ENCODE results near the gene TCEAL3. TPM values are rescaled to one million over a fixed set of nuclear protein-coding genes. Genes with fewer than 3 reads are reported as not detected.

Gene TCEAL3, protein sequence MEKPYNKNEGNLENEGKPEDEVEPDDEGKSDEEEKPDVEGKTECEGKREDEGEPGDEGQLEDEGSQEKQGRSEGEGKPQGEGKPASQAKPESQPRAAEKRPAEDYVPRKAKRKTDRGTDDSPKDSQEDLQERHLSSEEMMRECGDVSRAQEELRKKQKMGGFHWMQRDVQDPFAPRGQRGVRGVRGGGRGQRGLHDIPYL
- 14.2 TPM for polyA plus RNA-seq
- long read RNA-seq, donor 1, transcript TCEAL3-202 (3 exons, 1,113 nt) = major isoform, 7 of 7 reads
- long read RNA-seq, donor 1, partial matches to known transcripts = 0 of 7 reads
- long read RNA-seq, donor 1, other reads (novel, unspliced or antisense) = 0 of 7 reads
- long read RNA-seq, donor 2, transcript TCEAL3-202 (3 exons, 1,113 nt) = major isoform, 5 of 8 reads
- long read RNA-seq, donor 2, partial matches to known transcripts = 0 of 8 reads
- long read RNA-seq, donor 2, other reads (novel, unspliced or antisense) = 0 of 8 reads
- long read RNA-seq, donor 3, transcript TCEAL3-202 (3 exons, 1,113 nt) = major isoform, 8 of 10 reads
- long read RNA-seq, donor 3, partial matches to known transcripts = 0 of 10 reads
- long read RNA-seq, donor 3, other reads (novel, unspliced or antisense) = 0 of 10 reads
- long read RNA-seq, donor 4 = 0 reads
- long read RNA-seq, donor 5, partial matches to known transcripts = 0 of 4 reads
- long read RNA-seq, donor 5, other reads (novel, unspliced or antisense) = 0 of 4 reads
- long read RNA-seq, donor 6, partial matches to known transcripts = 0 of 4 reads
- long read RNA-seq, donor 6, other reads (novel, unspliced or antisense) = 0 of 4 reads
- long read RNA-seq, donor 7, transcript TCEAL3-202 (3 exons, 1,113 nt) = major isoform, 7 of 10 reads
- long read RNA-seq, donor 7, partial matches to known transcripts = 0 of 10 reads
- long read RNA-seq, donor 7, other reads (novel, unspliced or antisense) = 0 of 10 reads
- long read RNA-seq, donor 8, transcript TCEAL3-202 (3 exons, 1,113 nt) = major isoform, 5 of 13 reads
- long read RNA-seq, donor 8, partial matches to known transcripts = 6 of 13 reads
- long read RNA-seq, donor 8, other reads (novel, unspliced or antisense) = 0 of 13 reads
- long read RNA-seq, donor 9, transcript TCEAL3-202 (3 exons, 1,113 nt) = major isoform, 11 of 13 reads
- long read RNA-seq, donor 9, partial matches to known transcripts = 0 of 13 reads
- long read RNA-seq, donor 9, other reads (novel, unspliced or antisense) = 0 of 13 reads
- long read RNA-seq, donor 10, transcript TCEAL3-202 (3 exons, 1,113 nt) = major isoform, 8 of 10 reads
- long read RNA-seq, donor 10, partial matches to known transcripts = 0 of 10 reads
- long read RNA-seq, donor 10, other reads (novel, unspliced or antisense) = 0 of 10 reads
- long read RNA-seq, donor 11, transcript TCEAL3-202 (3 exons, 1,113 nt) = major isoform, 5 of 6 reads
- long read RNA-seq, donor 11, partial matches to known transcripts = 0 of 6 reads
- long read RNA-seq, donor 11, other reads (novel, unspliced or antisense) = 0 of 6 reads

DNA sequence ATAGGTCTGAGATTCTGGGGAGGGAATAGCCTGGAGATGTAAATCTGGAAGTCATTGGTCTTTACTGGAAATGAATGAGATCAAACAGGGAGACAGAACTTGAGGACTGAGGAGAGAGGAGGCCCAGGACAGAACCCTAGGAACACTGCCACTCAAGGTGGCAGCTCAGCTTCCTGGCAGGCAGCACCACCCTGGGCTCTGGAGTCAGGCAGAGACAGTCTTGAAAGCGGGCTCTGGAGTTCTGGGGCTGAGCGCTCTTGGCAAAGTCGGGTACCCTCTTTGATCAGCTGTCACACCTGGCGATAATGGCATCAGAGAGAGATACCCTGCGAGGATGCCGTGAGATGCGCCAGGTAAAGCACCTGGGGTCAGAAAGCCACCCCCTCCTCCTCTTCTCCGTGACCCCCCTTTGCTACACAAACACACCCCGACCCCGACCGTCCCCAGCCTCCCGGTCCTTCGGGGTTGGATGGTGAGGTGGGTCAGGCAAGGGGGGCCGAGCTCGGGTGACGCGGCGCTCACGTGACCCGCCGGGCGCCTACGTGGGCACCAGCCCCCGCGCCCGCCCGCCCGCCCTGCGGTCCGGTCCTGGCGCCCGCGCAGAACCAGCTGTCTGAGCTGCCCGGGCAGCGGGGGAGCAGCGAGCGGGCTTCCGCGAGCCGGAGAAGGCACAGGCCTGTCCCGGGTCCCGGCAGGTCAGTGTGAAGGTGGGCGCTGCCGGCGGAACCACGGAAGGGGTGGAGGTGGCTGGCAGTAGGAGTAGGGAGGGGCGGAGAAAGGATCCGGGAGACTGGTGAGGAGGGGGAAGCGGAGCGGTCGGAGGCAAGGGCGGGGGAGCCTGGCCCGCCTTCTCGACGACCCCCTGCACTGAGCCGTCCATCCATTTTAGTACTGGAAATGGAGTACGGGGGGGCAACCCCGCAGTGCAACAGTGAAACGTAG lies at the start of gene TCEAL3:
TCEAL3 (plus strand) TSS at position 600 of the 942 bp plus-strand sequence. CDS start 1,102 bp downstream, outside the sequence.
- Histone ChIP-seq H3K4me1 (ENCODE audit: control insufficient read depth, insufficient read depth, low read length) (peaks cover 2% of the 10 kb centered on the region), H3K9me3 (ENCODE audit: control insufficient read depth, low read depth, low read length) (no peaks in the 10 kb centered on the region), H3K27me3 (ENCODE audit: control insufficient read depth, insufficient read depth, low read length) (no peaks in the 10 kb centered on the region), H3K27ac (ENCODE audit: low read length) (peak within 1 kb of the TSS; percentile 45), H3K36me3 (ENCODE audit: control insufficient read depth, insufficient read depth, low read length) (peaks cover 5% of the 10 kb centered on the region), H3K4me3 (ENCODE audit: low read length) (peak within 1 kb of the TSS; percentile 71)
- DNase-seq = peak in 1 of 2 donors; percentile 40
- no CpG with 5 or more reads among the region's 59 CpGs for WGBS (ENCODE audit: insufficient coverage, low lambda C conversion rate)

GRCh38 chrX:103560256-103560655 lies 47.5 kb upstream of the TCEAL3 start:
- Histone ChIP-seq H3K9me3 (ENCODE audit: control insufficient read depth, low read depth, low read length) (no peaks in the 10 kb centered on the region), H3K4me3 (ENCODE audit: low read length) (no peak overlapping the region), H3K27me3 (ENCODE audit: control insufficient read depth, insufficient read depth, low read length) (no peaks in the 10 kb centered on the region), H3K4me1 (ENCODE audit: control insufficient read depth, insufficient read depth, low read length) (no peaks in the 10 kb centered on the region), H3K36me3 (ENCODE audit: control insufficient read depth, insufficient read depth, low read length) (no peaks in the 10 kb centered on the region), H3K27ac (ENCODE audit: low read length) (no peak overlapping the region)
- DNase-seq = no peak
- WGBS (ENCODE audit: insufficient coverage, low lambda C conversion rate) = no CpG with 5 or more reads among the region's 1 CpG

DNA sequence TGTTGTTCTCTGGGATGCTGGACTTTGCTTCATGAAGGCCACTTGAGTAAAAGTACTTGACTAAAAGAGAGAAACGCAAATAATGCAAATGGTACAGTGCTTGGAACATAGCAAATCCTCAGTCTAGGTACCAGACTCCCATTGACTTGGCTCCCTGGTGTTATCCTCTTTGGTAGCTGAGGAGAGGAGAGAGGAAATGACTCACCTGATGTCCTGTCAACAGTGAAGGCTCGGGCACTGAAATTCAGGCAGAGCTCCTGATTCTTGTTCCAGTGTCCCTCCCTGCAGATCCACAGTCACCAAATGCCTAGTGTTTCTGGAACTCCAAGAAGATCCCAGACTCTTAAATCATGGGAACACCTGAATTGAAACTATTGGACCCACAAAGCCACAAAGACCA lies 45.0 kb upstream of the TCEAL3 start:
- H3K4me1 ChIP-seq (ENCODE audit: control insufficient read depth, insufficient read depth, low read length) = no peaks in the 10 kb centered on the region
- WGBS (ENCODE audit: insufficient coverage, low lambda C conversion rate) = no CpG with 5 or more reads among the region's 2 CpGs
- no peaks in the 10 kb centered on the region for H3K9me3 ChIP-seq (ENCODE audit: control insufficient read depth, low read depth, low read length)
- no peak overlapping the region for H3K4me3 ChIP-seq (ENCODE audit: low read length)
- no peak for DNase-seq
- H3K36me3 ChIP-seq (ENCODE audit: control insufficient read depth, insufficient read depth, low read length) = no peaks in the 10 kb centered on the region
- H3K27ac ChIP-seq (ENCODE audit: low read length) = no peak overlapping the region
- H3K27me3 ChIP-seq (ENCODE audit: control insufficient read depth, insufficient read depth, low read length) = no peaks in the 10 kb centered on the region

- DNase-seq = no peak
- no peaks in the 10 kb centered on the region for H3K4me1 ChIP-seq (ENCODE audit: control insufficient read depth, insufficient read depth, low read length)
- H3K4me3 ChIP-seq (ENCODE audit: low read length) = no peak overlapping the region
- WGBS (ENCODE audit: insufficient coverage, low lambda C conversion rate) = 100% methylated on average over 1 of the region's 4 CpGs
- H3K27ac ChIP-seq (ENCODE audit: low read length) = no peak overlapping the region
- no peaks in the 10 kb centered on the region for H3K36me3 ChIP-seq (ENCODE audit: control insufficient read depth, insufficient read depth, low read length)
- H3K27me3 ChIP-seq (ENCODE audit: control insufficient read depth, insufficient read depth, low read length) = no peaks in the 10 kb centered on the region
- no peaks in the 10 kb centered on the region for H3K9me3 ChIP-seq (ENCODE audit: control insufficient read depth, low read depth, low read length)
Observed at GRCh38 chrX:103565197-103565596, 42.6 kb upstream of the TCEAL3 start.

DNA sequence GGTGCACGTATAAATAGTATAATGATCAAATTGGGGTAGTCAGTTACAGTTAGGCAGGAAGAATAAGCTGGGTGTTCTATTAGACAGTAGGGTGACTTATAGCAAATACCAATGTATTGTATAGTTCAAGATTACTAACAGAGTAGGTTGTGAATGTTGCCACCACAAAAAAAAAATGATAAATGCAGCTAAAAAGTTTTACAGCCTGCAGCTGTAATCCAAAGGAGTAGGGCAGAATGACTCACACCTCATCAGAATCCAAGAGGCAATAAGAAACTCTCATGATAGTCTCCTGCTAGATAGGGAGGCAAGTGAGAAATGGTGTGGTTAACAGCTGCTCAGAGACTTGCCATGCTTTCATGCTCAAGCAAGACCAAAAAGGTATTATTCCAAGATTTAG lies 42.0 kb upstream of the TCEAL3 start:
- Histone ChIP-seq H3K9me3 (ENCODE audit: control insufficient read depth, low read depth, low read length) (no peaks in the 10 kb centered on the region), H3K4me3 (ENCODE audit: low read length) (no peak overlapping the region), H3K27ac (ENCODE audit: low read length) (no peak overlapping the region), H3K27me3 (ENCODE audit: control insufficient read depth, insufficient read depth, low read length) (no peaks in the 10 kb centered on the region), H3K4me1 (ENCODE audit: control insufficient read depth, insufficient read depth, low read length) (no peaks in the 10 kb centered on the region), H3K36me3 (ENCODE audit: control insufficient read depth, insufficient read depth, low read length) (no peaks in the 10 kb centered on the region)
- peak in 1 of 2 donors; percentile 32 for DNase-seq
- no CpG with 5 or more reads among the region's 1 CpG for WGBS (ENCODE audit: insufficient coverage, low lambda C conversion rate)

DNA sequence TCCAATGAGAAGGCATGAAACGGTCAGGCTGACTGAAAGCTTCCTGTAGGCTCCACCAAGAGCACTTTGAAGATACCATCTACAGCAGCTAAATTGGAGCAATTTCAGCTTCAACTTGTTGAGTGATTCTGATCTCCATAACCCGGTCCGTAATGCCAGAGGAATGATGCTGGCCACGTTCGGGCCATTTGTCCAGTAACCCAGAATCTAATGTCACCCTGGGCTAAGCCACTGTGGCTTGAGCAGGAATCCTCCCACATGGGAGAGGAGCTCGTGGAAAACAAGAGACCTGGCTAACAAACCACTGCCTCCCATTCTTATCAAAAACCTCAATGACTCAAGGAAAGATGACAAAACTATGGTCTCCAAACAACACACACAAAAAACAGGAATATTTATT lies 36.6 kb upstream of the TCEAL3 start:
- no peak for DNase-seq
- Histone ChIP-seq H3K4me3 (ENCODE audit: low read length) (no peak overlapping the region), H3K27me3 (ENCODE audit: control insufficient read depth, insufficient read depth, low read length) (no peaks in the 10 kb centered on the region), H3K9me3 (ENCODE audit: control insufficient read depth, low read depth, low read length) (no peaks in the 10 kb centered on the region), H3K4me1 (ENCODE audit: control insufficient read depth, insufficient read depth, low read length) (no peaks in the 10 kb centered on the region), H3K36me3 (ENCODE audit: control insufficient read depth, insufficient read depth, low read length) (no peaks in the 10 kb centered on the region), H3K27ac (ENCODE audit: low read length) (no peak overlapping the region)
- WGBS (ENCODE audit: insufficient coverage, low lambda C conversion rate) = no CpG with 5 or more reads among the region's 6 CpGs

- 89% methylated on average over 3 of the region's 4 CpGs for WGBS (ENCODE audit: insufficient coverage, low lambda C conversion rate)
- no peak overlapping the region for H3K27ac ChIP-seq (ENCODE audit: low read length)
- H3K9me3 ChIP-seq (ENCODE audit: control insufficient read depth, low read depth, low read length) = no peaks in the 10 kb centered on the region
- H3K36me3 ChIP-seq (ENCODE audit: control insufficient read depth, insufficient read depth, low read length) = no peaks in the 10 kb centered on the region
- no peaks in the 10 kb centered on the region for H3K27me3 ChIP-seq (ENCODE audit: control insufficient read depth, insufficient read depth, low read length)
- H3K4me3 ChIP-seq (ENCODE audit: low read length) = no peak overlapping the region
- no peak for DNase-seq
- no peaks in the 10 kb centered on the region for H3K4me1 ChIP-seq (ENCODE audit: control insufficient read depth, insufficient read depth, low read length)
Observed at GRCh38 chrX:103571726-103572125, 36.0 kb upstream of the TCEAL3 start.

- WGBS (ENCODE audit: insufficient coverage, low lambda C conversion rate) = no CpG with 5 or more reads among the region's 1 CpG
- Histone ChIP-seq H3K4me1 (ENCODE audit: control insufficient read depth, insufficient read depth, low read length) (no peaks in the 10 kb centered on the region), H3K27me3 (ENCODE audit: control insufficient read depth, insufficient read depth, low read length) (no peaks in the 10 kb centered on the region), H3K36me3 (ENCODE audit: control insufficient read depth, insufficient read depth, low read length) (no peaks in the 10 kb centered on the region), H3K27ac (ENCODE audit: low read length) (no peak overlapping the region), H3K4me3 (ENCODE audit: low read length) (no peak overlapping the region), H3K9me3 (ENCODE audit: control insufficient read depth, low read depth, low read length) (no peaks in the 10 kb centered on the region)
- no peak for DNase-seq
Observed at GRCh38 chrX:103573202-103573601, 34.6 kb upstream of the TCEAL3 start.

DNA sequence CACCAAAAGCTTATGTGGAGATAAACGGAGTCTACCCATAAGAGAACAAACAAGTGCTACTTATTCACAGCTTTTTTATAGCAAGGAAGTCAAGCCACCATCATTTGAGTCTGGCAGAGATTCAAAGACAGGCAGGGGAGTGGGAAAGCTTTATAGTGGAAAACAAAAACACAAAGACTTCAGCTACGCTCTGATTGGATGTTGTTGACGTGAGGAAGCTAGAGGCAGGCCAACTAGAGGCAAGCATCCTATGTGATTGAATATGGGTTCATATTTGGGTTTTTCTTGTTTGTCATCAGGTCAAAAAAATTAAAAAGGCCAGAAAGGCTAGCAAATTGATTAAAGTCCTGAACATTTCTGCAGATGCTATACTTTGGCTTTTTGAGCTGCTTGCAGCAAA lies 23.2 kb upstream of the TCEAL3 start:
- no peak overlapping the region for H3K4me3 ChIP-seq (ENCODE audit: low read length)
- peak in 1 of 2 donors; percentile 1 for DNase-seq
- no peaks in the 10 kb centered on the region for H3K27me3 ChIP-seq (ENCODE audit: control insufficient read depth, insufficient read depth, low read length)
- WGBS (ENCODE audit: insufficient coverage, low lambda C conversion rate) = no CpG with 5 or more reads among the region's 3 CpGs
- no peaks in the 10 kb centered on the region for H3K9me3 ChIP-seq (ENCODE audit: control insufficient read depth, low read depth, low read length)
- no peak overlapping the region for H3K27ac ChIP-seq (ENCODE audit: low read length)
- H3K36me3 ChIP-seq (ENCODE audit: control insufficient read depth, insufficient read depth, low read length) = no peaks in the 10 kb centered on the region
- H3K4me1 ChIP-seq (ENCODE audit: control insufficient read depth, insufficient read depth, low read length) = no peaks in the 10 kb centered on the region
